IMR-90 (cell line): Measurements from ENCODE around the gene GGACT.

Experiments
- CEBPB ChIP-seq: IDR thresholded peaks from 2 replicates; pipeline ENCODE4 v1.6.1; 2012; ENCODE audit warnings: low read depth, low read length, improper control_type of control experiment
- CHD1 ChIP-seq: IDR thresholded peaks from 2 replicates; pipeline ENCODE4 v1.6.1; 2012; ENCODE audit warnings: low read depth, low read length, improper control_type of control experiment
- CTCF ChIP-seq: conservative IDR thresholded peaks from 2 replicates; pipeline ENCODE4 v1.5.1; 2012; ENCODE audit warnings: mild to moderate bottlenecking, low read depth, low read length, improper control_type of control experiment
- FOS ChIP-seq: fragments of 150-350 bp; IDR thresholded peaks from 2 replicates; pipeline ENCODE4 v1.6.1; 2016; ENCODE audit warnings: low read depth, low read length
- MXI1 ChIP-seq: IDR thresholded peaks from 2 replicates; pipeline ENCODE4 v1.6.1; 2012; ENCODE audit warnings: low read depth, mild to moderate bottlenecking, low read length, moderate library complexity, borderline replicate concordance
- POLR2A ChIP-seq: IDR thresholded peaks from 2 replicates; pipeline ENCODE4 v1.6.1; 2012; ENCODE audit warnings: mild to moderate bottlenecking, low read depth, low read length
- RAD21 ChIP-seq: IDR thresholded peaks from 2 replicates; pipeline ENCODE4 v1.6.1; 2012; ENCODE audit warnings: low read length, improper control_type of control experiment
- RCOR1 ChIP-seq: IDR thresholded peaks from 2 replicates; pipeline ENCODE4 v1.6.1; 2012; ENCODE audit warnings: mild to moderate bottlenecking, low read length, improper control_type of control experiment; ENCODE audit not compliant: insufficient replicate concordance
- RFX5 ChIP-seq: IDR thresholded peaks from 2 replicates; pipeline ENCODE4 v1.8.0; 2012; ENCODE audit warnings: low read depth, mild to moderate bottlenecking, low read length, moderate library complexity
- SMC3 ChIP-seq: fragments of 150-350 bp; IDR thresholded peaks from 2 replicates; pipeline ENCODE4 v1.6.1; 2016; ENCODE audit warnings: low read depth, mild to moderate bottlenecking, antibody characterized with exemption, low read length, moderate library complexity
- USF2 ChIP-seq: fragments of 150-350 bp; IDR thresholded peaks from 2 replicates; pipeline ENCODE4 v1.6.1; 2017; ENCODE audit warnings: mild to moderate bottlenecking, antibody characterized with exemption, low read length, low read depth

GRCh38 chr13:100512422-100512821, 76.2 kb downstream of the GGACT start:
- TF ChIP-seq RCOR1 (no peak), POLR2A (no peak), CTCF (no peak), FOS (no peak), SMC3 (no peak), RFX5 (no peak), USF2 (no peak), MXI1 (no peak), CHD1 (no peak), CEBPB (no peak), RAD21 (no peak)
